ENCODE measurements around the gene CNN3.
A peak's percentile ranks its signal among the peaks of the same experiment; 100 is the strongest.
"Not testable (repeated sequence)": the region's sequence is repeated elsewhere in the genome, so short reads cannot be mapped to it uniquely, and the experiment has no call there.

Gene CNN3

DNA sequence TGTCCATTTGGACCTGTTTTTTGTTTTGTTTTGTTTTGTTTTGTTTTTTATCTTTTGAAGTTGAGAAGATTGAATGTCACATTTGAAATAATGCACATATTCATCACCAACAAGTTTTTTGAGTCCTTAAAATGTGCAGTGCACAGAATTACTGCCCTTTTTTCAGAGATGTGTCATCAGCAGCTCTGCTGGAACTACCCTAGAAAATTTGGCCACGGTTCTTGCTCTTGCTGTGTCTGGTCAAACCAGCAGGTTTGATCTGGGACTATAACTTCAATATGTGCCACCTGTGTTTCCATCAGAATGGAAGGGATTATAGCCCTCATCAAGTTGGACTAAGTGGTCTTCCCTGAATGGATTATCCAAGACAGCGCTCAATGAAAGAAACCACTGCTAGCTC lies 24.1 kb upstream of the CNN3 start:
- H3K4me3 ChIP-seq (ENCODE audit: low read depth, low read length) = no peak overlapping the region

DNA sequence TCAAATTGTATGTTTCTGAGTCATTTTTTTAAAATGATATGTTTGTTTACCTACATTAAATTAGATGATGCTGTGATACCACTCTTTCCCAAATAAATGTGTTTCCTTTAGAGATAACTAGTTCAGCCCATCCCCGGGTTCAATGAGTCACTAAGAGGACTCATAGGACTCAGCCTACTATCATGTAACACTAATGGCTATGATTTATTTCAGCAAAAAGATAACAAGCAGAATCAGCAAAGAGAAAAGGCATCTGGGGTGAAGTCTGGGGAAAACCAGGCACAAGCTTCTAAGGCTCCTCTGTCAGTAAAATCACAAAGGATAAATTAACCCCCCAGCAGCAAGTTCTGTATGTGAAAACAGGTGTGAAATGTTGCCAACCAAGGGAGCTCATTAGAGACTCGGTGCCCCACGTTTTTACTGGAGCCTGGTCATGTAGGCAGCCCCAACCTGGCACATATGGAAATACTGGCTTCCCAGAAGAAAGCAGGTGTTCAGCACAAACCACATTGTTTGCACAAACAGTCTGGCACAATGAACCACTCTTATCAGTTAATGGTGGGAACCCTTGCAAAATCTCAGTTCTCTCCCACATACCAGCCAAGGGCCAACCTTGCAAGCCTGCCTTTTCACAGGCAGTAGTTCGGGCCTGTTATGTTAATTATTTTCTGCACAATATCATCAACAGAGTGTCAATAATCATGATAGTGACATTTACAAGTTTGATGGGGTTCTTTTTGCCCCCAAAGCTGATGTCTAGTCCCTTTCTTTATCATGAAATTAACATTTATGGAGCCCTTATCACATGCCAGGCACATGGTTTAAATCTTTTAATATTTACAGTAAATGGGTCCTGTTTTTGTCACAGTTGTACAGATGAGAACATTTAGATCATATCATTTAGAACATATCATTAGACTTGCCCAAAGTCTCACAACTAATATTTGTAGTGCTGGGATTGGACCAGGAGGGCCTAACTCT lies 23.1 kb upstream of the CNN3 start:
- no peak overlapping the region for H3K4me3 ChIP-seq (ENCODE audit: low read depth, low read length)

DNA sequence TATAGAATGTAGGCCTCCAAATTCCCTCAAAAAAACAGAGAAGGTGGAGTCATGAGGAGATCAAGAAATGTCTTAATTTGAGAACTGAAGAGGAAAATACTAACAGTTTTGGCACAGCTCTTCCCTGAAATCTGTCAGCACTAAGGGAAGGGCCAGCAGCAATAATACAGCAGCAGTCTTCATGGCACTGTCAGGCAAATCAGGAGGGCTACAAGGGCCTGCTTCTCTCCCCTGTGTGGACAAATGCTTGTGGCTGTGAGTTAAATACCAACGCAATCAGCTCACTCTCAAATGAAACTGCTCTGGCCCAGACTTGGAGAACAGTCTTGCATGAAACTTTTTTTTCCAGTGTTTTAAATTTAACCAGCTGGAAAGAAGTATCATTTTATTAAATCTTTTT lies 20.5 kb upstream of the CNN3 start:
- H3K4me3 ChIP-seq (ENCODE audit: low read depth, low read length) = no peak overlapping the region

DNA sequence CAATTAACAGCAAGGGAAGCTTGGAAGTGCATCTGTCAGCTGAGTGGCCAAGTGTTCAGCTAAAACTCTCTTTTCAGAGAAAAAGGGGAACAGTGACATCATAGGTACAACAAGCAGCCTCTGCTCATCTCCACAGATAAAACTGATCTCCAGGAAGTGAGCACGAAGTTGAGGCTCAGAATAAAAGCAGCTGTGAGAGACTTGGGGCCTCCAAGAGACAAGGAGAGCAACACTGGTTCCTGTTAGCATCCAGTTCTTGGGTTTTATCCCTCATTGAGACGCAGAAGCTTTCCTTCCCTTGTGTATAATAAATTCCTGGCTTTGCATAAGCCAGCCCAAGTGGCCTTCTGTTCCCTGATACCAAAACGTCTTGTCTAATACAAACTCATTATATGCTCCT lies 20.0 kb upstream of the CNN3 start:
- H3K4me3 ChIP-seq (ENCODE audit: low read depth, low read length) = no peak overlapping the region

DNA sequence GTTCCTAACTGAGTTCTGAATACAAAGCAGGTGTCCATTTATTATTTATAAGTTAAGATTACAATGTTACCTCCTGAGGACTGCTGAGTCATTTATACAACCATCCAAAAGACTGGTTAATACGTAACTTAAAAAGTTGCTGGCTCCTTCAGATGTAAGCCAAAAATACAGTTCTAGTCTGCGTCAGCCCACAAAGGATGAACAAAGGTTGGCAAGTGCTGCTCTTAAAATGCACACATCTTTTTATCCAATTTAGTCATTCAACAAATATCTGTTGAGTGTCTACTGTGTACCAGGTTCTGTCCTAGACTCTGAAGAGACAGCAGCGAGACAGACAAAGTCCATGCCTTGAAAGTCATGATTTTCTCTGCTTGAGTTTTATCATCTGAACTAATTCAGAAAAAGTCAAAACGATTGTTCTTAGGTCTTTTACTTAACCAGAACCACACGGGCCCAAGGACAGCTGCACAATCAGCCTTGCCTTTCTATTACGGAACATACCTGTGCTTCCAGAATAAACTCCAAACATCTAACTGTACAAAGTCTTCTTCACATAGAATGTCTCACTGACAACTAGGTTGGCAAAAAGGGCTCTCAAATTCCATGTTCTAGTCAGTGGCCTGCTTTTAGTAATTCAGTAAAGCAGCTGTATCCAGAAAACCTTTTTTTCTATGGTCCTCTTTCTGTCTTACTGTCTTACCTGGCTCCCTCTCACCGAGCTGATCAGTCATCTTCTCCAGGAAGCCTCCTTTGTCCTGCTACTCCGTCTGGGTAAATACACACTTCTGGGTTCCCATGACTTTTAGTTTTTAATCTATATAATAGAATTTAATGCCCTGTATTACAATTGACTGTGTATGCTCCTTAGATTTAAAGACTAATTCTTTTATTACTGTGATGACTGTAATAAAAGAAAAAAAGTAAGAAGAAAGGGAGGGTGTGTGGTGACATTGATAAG lies 15.5 kb upstream of the CNN3 start:
- H3K4me3 ChIP-seq (ENCODE audit: low read depth, low read length) = no peak overlapping the region

DNA sequence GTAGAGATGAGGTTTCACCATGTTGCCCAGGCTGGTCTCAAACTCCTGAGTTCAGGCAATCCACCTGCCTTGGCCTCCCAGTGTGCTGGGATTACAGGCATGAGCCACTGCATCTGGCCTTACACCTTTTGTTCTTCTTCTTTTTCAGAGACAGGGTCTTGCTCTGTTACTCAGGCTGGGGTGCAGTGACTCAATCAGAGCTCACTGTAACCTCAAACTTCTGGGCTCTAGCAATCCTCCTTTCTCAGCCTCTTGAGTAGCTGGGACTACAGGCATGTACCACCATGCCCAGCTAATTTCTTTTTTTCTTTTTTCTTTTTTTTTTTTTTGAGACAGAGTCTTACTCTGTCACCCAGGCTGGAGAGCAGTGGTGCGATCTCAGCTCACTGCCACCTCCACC lies 14.6 kb upstream of the CNN3 start:
- H3K4me3 ChIP-seq (ENCODE audit: low read depth, low read length) = not testable (repeated sequence)

DNA sequence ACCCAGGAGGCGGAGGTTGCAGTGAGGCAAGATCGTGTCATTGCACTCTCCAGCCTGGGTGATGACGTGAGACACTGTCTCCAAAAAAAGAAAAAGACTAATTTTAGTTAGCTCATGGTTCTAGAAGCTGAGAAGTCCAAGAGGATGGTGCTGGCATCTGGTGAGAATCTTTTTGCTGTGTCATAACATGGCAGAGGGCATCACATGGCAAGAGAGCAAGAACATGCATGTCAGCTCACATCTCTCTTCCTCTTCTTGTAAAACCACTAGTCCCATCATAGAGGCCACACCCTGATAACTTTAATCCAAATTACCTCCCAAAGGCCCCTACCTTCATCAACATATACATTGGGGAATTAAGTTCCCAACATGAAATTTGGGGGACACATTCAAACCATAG lies 13.8 kb upstream of the CNN3 start:
- H3K4me3 ChIP-seq (ENCODE audit: low read depth, low read length) = no peak overlapping the region

DNA sequence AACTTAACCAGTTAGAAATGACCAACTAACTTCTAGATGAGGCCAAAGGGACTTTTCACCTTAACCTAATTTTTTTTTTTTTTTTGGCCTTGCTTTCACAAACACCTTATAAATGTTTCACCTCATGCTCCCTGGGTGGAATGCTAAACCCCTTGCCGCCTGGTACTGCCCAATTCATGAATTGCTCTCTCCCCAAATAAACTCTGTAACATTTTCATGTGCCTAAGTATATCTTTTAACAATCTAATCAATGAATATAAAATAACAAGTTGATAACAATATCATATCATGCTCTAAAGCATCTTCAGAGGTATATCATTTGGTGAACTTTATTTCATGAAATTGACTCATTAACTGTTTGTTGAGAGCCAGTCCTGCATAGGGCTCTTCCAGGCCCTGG lies 10.9 kb upstream of the CNN3 start:
- H3K4me3 ChIP-seq (ENCODE audit: low read depth, low read length) = no peak overlapping the region

DNA sequence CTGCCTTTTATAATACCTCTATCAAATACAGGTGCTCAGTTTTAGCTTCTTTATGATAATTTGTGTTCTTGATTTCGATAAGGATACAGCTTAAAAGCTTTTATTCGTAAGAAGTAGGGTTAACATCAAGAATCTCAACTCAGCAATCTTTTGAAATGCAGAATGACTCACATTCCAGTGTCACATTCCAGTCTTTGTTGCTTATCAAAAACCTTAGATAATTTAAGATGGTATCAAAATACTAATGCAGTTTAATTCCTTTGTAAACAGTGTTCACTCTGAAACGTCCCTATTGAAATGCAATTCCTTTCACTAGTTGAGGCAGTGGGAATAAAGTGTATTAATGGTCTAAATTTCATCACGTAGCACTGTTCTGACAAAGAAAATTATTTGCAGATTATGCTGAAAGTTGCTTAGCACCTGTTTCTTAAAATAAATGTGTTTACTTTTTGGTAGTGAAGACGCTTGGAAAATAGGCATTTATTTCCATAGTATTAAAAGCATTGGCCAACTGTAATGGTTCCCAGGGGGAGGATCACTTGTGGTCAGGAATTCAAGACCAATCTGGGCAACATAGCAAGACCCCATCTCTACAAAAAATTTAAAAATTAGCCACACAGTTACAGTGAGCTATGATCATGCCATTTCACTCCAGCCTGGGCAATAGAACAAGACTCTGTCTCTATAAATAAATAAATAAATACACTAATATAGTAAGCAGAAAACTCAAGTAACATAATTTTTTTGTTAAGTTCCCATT lies 10.1 kb upstream of the CNN3 start:
- H3K4me3 ChIP-seq (ENCODE audit: low read depth, low read length) = no peak overlapping the region

DNA sequence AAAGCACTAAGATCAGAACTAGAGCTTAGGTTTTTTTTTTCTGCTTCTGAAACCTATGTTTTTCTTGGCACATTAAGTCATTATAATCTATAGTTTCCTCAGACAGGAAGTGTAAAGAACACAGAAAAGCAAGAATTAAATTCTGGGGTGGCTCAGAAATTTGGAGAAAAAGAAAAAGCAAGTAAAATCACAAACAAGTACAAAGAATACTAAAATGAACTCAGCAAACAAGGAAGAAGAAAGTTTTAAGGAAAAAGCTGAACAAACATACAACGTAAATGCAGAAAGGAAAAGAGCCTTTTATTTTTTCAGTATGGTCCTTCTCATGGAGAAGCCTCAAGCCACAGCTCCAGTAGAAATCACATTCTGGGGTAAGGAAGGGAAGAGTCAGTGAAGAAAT lies 8.6 kb upstream of the CNN3 start:
- H3K4me3 ChIP-seq (ENCODE audit: low read depth, low read length) = no peak overlapping the region

DNA sequence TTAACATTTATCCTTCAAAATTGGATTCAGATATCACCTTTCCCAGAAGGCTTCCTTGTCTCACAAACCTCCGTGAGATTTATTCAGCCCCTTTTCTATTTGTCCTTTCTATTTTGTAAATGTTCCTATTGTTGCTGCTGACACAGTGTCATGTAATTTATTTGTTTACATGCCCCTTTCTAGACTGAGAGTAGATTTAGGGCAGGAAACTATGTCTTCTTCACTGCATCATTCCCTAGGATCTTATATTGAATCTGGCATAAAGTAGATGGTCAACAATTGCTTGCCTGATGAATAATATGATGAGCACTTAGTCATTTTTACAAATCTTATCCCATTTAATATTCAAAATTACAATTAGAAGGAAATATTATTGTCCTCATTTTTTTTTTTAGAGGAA lies 8.1 kb upstream of the CNN3 start:
- no peak overlapping the region for H3K4me3 ChIP-seq (ENCODE audit: low read depth, low read length)

DNA sequence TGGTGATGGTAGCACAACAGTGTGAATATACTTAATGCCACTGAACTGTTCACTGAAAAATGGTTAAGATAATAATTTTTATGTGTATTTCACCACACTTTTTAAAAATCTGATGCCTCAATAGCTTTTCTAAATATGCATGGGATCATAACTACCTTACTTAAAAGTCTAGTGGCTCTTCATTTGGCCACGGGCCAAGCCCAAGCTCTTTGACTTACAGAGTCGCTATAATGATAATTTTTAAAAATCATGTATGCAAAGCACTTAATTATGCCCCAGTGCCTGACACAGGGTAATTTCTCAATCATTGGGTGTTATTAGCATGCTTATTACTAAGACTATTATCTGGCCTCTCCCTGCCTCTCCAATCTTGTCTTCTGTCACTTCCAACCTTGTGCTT lies 7.6 kb upstream of the CNN3 start:
- H3K4me3 ChIP-seq (ENCODE audit: low read depth, low read length) = no peak overlapping the region

DNA sequence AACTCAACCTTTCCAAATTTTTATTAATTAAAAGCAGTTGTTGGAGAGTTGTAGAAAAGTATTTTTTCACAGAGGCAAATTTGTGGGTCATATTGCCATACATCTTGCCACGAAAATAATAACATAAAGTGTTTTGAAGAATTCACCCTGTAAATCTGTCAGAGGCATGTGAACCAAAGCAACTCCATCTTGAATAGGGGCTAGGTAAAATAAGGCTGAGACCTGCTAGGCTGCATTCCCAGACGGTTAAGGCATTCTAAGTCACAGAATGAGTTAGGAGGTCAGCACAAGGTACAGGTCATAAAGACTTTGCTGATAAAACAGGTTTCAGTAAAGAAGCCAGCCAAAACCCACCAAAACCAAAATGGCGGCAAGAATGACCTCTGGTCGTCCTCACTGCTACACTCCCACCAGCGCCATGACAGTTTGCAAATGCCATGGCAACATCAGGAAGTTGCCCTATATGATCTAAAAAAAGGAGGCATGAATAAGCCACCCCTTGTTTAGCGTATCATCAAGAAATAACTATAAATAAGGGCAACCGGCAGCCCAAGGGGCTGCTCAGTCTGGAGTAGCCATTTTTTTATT lies 4.4 kb upstream of the CNN3 start:
- H3K4me3 ChIP-seq (ENCODE audit: low read depth, low read length) = no peak overlapping the region

DNA sequence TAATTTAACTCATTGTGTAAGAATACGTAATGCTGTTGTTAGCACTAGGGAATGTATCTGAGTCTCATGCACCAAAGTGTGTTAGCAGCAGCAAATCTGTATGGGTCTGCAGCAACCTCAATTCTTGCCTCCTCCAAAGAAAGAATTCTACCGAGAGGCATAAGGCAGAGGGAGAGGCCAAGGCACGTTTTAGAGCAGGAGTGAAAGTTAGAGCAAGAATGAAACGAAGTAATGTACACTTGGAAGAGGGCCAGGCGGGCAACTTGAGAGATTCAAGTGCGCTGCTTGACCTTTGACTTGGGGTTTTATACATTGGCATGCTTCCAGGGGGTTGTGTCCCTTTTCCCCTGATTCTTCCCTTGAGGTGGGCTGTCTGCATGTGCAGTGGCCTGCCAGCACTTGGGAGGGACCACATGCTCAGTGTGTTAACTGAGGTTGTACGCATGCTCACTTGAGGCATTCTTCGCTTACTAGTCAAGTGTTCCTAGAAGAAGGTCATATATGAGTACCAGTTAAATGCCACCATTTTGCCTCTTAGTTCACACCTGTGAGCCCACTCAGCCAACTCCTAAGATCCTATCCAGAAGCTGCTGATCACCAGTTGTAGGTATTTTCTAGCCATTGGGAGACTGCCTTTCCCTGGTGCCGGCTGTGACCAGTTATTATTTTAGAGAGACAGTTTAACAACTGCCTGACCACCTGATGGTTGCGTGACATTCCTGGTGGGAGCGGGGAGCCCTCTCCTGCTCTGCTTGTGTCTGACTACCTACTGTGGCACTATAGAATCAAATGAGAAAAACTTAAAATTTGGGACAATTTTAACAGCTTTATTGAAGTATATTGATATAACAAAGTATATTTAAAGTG lies 2.7 kb upstream of the CNN3 start:
- no peak overlapping the region for H3K4me3 ChIP-seq (ENCODE audit: low read depth, low read length)

DNA sequence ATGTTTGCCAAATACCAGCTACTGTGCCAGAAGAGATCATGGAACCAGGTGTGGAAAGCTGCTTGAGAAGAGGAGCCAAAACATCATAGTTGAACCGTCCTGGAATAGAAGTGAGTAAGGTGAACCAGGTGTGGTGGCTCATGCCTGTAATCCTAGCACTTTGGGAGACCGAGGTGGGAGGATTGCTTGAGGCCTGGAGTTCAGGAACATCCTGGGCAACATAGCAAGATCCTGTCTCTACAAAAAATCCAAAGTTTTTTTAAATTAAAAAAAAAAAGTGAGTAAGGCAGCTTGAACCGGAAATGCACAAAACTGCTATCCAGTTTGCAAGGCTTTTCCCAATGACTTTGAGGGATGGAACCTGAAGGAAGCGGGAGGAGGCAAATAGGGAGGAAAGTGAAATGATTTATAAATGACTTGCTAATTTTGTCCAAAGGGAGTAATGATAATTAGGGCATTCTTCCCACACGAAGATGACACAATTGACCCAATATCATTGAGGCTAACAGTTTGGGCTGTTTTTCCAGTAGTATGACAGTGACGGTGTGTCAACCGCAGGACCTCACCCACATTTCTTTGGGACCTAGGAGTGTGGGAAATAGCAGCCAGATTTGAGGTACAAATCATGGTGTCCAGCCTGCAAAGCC lies 1.5 kb upstream of the CNN3 start:
- H3K4me3 ChIP-seq (ENCODE audit: low read depth, low read length) = peak overlapping the region; percentile 17

DNA sequence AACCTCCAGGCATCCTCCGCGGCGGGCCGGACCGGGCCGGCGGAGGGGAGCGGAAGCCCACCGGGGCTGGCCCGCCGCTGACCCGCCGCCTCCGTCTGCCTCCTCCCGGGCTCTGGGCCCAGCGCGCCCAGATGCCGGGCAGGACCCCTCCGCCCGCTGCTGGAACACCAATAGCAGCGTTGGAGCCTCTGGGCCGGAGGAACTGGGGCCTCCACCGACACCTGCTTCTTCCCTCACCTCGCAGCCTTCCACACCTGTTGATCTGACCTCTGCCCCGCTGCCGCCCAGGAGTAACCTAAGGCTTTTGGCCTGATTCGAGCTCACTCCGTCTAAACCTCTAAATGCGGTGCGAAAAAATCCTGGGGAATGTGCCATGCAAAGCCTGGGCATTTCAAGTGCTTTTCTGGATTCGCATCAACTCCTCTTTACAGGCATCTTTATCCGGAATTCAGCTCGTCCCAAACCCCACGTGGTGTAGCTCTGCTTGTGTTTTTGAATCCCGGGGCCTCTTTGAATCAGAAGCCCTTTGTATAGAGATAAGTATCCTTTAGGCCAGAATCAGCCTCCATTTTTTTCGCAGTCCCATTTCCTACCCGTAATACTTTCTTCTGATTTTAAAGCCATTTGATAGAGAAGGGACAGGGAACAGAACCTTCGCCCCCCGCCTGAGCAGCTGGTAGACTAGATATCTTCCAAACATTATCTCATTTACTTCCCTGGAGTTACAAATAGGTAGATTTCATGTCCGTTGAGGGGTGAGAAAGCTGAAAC lies 680 bp upstream of the CNN3 start:
- H3K4me3 ChIP-seq (ENCODE audit: low read depth, low read length) = peak overlapping the region; percentile 51

DNA sequence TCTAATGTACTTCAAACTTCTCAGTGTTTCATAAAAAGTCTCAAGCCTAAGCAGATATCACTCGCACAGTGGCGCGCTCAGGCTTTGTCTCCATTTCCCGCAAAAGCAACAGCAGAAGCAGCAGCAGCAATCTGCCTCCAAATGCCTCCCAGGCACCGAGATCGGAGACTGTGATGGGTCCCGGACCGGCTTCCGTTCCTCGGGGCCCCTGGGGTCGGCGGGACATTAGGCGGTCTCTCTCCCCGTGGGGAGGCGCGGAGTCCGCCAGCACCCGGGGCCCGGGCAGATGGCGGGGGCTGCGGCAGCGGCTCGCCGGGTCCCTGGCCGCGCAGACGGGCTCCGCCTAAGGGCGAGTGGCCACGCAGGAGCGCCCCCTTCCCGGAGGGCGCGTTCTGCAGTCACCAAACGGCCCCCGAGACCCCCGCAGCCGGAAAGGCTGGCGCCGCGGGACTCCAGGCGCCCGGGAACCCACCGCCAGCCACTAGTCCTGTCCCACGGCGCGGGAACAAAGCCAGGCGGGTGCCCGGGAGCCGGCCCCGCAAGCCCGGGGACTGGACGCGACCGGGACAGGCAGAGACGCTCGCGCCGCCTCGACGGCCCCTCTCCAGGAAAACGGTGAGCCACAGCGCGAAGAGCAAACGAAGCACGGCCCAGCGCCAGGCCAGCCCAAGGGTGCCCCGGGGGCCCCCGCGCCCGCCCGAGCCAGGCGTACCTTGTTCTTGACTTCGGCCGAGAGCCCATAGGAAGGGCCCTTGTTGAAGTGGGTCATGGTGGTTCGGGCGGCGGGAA lies 590 bp downstream of the CNN3 start:
- peak overlapping the region; percentile 92 for H3K4me3 ChIP-seq (ENCODE audit: low read depth, low read length)

All from iPS-11a (cell line).